ENCODE results near the gene RUFY4. TPM values are rescaled to one million over a fixed set of nuclear protein-coding genes. Genes with fewer than 3 reads are reported as not detected.

The RUFY4 gene
- total RNA-seq, 1 donor from 2014 or later, result not detected

DNA sequence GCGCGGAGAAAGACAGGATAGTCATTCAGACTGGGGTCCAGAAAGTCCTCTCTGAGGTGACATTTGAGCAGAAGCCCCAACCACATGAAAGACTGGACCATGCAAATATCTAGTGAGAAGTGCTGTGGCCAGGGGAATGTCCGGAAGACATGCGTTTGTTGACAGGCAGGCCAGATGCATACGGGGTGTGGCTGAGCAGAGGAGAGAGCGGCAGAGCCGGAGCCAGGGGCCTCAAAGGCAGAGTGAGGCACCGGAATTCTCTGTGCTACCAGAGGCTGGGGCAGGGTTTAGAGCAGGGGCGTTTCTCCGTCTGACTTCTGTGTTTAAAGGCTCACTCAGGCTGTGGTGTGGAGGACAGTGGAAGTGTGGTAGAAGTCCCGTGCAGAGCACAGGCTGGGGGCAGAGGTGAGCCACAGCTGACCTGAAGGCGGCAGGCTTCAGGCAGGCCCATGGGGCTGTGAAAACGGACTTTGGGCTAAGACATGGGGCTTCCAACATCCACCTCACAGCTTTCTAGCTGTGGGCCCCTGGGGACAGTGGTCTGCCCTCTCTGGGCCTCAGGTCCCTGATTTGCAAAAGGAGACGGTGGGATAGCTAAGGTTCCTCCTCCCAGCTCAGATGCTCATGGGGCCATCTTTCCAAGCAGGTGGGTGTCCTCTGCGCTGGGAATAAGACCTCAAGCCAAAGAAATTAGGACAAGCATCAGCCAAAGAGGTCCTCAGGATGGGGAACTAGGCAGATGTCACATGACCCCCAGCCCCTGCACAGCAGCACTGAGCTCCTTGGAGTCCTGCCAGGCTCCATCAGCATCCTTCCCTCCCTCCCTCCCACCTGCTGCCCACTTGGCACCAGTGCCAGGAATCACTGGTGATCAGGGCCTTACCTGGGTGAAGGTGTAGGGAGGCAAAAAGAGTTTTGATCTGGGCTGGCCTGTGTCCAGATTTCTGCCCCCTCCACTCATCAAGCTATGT is 11.2 kb downstream of the RUFY4 start:
- Mint-ChIP-seq H3K9me3 (ENCODE audit: low read depth) (no peaks in the 10 kb centered on the region), H3K27ac (ENCODE audit: unreplicated experiment) (peak overlapping the region; percentile 34), H3K27me3 (ENCODE audit: low read depth) (no peaks in the 10 kb centered on the region), H3K4me1 (ENCODE audit: low read depth) (peaks cover 27% of the 10 kb centered on the region), H3K36me3 (ENCODE audit: low read depth) (no peaks in the 10 kb centered on the region), H3K4me3 (ENCODE audit: unreplicated experiment) (no peak overlapping the region)
- DNase-seq (ENCODE audit: low spot score), result no peak
- TF ChIP-seq, protein P1, sequence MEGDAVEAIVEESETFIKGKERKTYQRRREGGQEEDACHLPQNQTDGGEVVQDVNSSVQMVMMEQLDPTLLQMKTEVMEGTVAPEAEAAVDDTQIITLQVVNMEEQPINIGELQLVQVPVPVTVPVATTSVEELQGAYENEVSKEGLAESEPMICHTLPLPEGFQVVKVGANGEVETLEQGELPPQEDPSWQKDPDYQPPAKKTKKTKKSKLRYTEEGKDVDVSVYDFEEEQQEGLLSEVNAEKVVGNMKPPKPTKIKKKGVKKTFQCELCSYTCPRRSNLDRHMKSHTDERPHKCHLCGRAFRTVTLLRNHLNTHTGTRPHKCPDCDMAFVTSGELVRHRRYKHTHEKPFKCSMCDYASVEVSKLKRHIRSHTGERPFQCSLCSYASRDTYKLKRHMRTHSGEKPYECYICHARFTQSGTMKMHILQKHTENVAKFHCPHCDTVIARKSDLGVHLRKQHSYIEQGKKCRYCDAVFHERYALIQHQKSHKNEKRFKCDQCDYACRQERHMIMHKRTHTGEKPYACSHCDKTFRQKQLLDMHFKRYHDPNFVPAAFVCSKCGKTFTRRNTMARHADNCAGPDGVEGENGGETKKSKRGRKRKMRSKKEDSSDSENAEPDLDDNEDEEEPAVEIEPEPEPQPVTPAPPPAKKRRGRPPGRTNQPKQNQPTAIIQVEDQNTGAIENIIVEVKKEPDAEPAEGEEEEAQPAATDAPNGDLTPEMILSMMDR (IDR thresholded peaks at IDR 0.05), result no peak

DNA sequence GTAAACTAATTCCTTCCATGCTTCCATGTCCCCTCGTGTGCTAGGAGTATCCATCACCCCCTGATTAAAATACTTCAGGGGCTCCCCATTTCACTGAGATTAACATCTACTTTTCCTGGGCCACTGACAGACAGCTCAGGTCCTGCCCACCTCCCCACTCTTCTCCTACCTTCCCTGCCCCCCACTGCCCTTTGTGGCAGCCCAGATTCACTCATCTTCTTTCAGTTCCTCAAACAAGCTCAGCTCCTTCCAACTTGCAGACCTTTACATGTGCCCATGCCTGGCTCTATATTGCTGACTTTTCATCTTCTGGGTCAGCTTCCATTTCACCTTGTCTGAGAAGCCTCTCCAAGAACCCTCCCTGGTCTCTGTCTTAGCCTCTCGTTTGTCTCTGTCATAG is 12.0 kb downstream of the RUFY4 start:
- H3K9me3 Mint-ChIP-seq (ENCODE audit: low read depth), result peaks cover 5% of the 10 kb centered on the region
- TF ChIP-seq, protein P1 (IDR thresholded peaks at IDR 0.05), result no peak
- H3K4me1 Mint-ChIP-seq (ENCODE audit: low read depth), result peaks cover 27% of the 10 kb centered on the region
- H3K4me3 Mint-ChIP-seq (ENCODE audit: unreplicated experiment), result no peak overlapping the region
- peak overlapping the region; percentile 94 for H3K27ac Mint-ChIP-seq (ENCODE audit: unreplicated experiment)
- H3K36me3 Mint-ChIP-seq (ENCODE audit: low read depth), result peaks cover 1% of the 10 kb centered on the region
- no peak for DNase-seq (ENCODE audit: low spot score)
- no peaks in the 10 kb centered on the region for H3K27me3 Mint-ChIP-seq (ENCODE audit: low read depth)

DNA sequence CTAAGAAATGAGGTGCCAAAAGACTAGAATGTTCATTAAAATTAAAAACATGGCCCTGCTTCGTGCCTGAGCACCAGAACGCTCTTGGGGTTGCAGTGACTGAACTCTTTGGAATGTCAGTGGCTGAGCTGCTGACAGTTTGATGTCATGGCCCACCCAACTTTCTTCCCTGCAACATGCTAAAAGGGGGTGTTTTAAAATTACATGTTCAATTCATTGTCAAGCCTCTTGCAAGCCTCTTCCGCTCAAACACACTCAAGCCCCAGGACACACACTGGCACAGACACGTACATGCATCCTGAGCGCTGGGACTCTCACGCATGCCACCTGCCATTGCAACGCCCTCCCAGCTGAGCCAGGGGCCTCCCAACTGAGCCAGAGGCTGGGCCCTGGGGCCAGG is 12.6 kb downstream of the RUFY4 start:
- H3K9me3 Mint-ChIP-seq (ENCODE audit: low read depth), result peaks cover 11% of the 10 kb centered on the region
- DNase-seq (ENCODE audit: low spot score), result no peak
- H3K27me3 Mint-ChIP-seq (ENCODE audit: low read depth), result no peaks in the 10 kb centered on the region
- H3K27ac Mint-ChIP-seq (ENCODE audit: unreplicated experiment), result peak overlapping the region; percentile 94
- TF ChIP-seq, protein P1 (IDR thresholded peaks at IDR 0.05), result no peak
- H3K4me3 Mint-ChIP-seq (ENCODE audit: unreplicated experiment), result no peak overlapping the region
- H3K36me3 Mint-ChIP-seq (ENCODE audit: low read depth), result peaks cover 7% of the 10 kb centered on the region
- H3K4me1 Mint-ChIP-seq (ENCODE audit: low read depth), result peaks cover 27% of the 10 kb centered on the region

DNA sequence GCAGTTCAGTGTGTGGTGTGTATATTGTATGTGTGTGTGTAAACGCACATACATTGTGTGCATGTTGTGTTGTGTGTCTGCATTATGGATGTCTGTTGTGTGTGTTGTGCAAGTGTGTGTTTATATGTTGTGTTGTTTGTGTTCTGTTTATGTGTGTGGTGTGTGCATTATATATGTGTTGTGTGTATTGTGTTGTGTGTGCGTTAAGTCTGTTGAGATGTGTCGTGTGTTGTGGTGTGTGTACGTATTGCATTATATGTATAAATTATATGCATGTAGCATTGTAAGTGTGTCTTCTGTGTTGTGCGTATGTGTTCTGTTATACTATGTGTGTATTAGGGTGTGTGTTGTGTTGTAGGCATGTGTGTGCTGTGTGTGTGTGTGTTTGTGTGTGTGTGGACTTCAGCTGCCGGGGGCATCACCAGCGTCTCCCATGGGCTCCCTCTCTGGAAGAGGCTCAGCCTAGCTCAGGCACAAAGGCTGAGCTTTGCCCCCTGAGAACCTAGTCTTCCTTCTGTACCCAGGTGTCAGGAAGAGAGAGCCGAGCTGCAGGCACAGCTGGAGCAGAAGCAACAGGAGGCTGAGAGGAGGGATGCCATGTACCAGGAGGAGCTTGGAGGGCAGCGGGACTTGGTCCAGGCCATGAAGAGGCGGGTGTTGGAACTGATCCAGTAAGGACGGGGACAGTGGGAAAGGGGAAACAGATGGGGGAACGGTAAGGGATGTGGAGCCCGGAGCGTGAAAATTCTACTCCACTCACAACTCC is 13.7 kb downstream of the RUFY4 start:
- Mint-ChIP-seq H3K36me3 (ENCODE audit: low read depth) (peaks cover 7% of the 10 kb centered on the region), H3K9me3 (ENCODE audit: low read depth) (peaks cover 12% of the 10 kb centered on the region), H3K4me3 (ENCODE audit: unreplicated experiment) (no peak overlapping the region), H3K27me3 (ENCODE audit: low read depth) (no peaks in the 10 kb centered on the region), H3K27ac (ENCODE audit: unreplicated experiment) (peak overlapping the region; percentile 94), H3K4me1 (ENCODE audit: low read depth) (peaks cover 27% of the 10 kb centered on the region)
- TF ChIP-seq, protein P1 (IDR thresholded peaks at IDR 0.05), result no peak
- no peak for DNase-seq (ENCODE audit: low spot score)

DNA sequence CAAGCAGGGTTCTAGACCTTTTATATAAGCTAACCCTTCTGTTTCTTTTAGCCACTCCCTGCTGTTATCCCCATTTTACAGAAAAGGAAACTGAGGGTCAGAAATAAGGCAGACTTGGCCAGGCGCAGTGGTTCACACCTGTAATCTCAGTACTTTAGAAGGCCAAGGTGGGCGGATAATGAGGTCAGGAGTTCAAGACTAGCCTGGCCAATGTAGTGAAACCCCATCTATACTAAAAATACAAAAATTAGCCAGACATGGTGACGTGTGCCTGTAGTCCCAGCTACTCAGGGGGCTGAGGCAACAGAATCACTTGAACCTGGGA is 14.3 kb downstream of the RUFY4 start:
- TF ChIP-seq, protein P1 (IDR thresholded peaks at IDR 0.05), result no peak
- peaks cover 12% of the 10 kb centered on the region for H3K9me3 Mint-ChIP-seq (ENCODE audit: low read depth)
- no peaks in the 10 kb centered on the region for H3K27me3 Mint-ChIP-seq (ENCODE audit: low read depth)
- peaks cover 27% of the 10 kb centered on the region for H3K4me1 Mint-ChIP-seq (ENCODE audit: low read depth)
- no peak overlapping the region for H3K27ac Mint-ChIP-seq (ENCODE audit: unreplicated experiment)
- H3K4me3 Mint-ChIP-seq (ENCODE audit: unreplicated experiment), result no peak overlapping the region
- DNase-seq (ENCODE audit: low spot score), result no peak
- H3K36me3 Mint-ChIP-seq (ENCODE audit: low read depth), result peaks cover 7% of the 10 kb centered on the region
